GM12874 (cell line): Measurements from ENCODE around the gene CRIP2.

Source experiments
- CTCF ChIP-seq: IDR thresholded peaks from 2 replicates; pipeline ENCODE4 v1.5.1; 2011; ENCODE audit warnings: low read depth, mild to moderate bottlenecking, control low read depth, low read length, moderate library complexity; ENCODE audit not compliant: insufficient read depth

CRIP2 gene

GRCh38 chr14:105528586-105529318 is 54.1 kb downstream of the CRIP2 start:
- no peak for TF ChIP-seq CTCF

GRCh38 chr14:105529319-105529568 is 54.6 kb downstream of the CRIP2 start:
- TF ChIP-seq CTCF, result no peak
